Astrocyte (in vitro differentiated cells and primary cell): ENCODE data around the gene LACTB.

Experiments used
- EZH2 ChIP-seq: IDR thresholded peaks from 2 replicates; pipeline ENCODE4 v1.6.1; 2012; ENCODE audit warnings: mild to moderate bottlenecking, low read length, inconsistent platforms; ENCODE audit not compliant: insufficient read depth
- TF ChIP-seq, protein P1 (sequence below): IDR thresholded peaks from 2 replicates; pipeline ENCODE4 v1.5.1; 2011; ENCODE audit warnings: low read depth, mild to moderate bottlenecking, inconsistent platforms, low read length, moderate library complexity; ENCODE audit not compliant: insufficient read depth

DNA sequence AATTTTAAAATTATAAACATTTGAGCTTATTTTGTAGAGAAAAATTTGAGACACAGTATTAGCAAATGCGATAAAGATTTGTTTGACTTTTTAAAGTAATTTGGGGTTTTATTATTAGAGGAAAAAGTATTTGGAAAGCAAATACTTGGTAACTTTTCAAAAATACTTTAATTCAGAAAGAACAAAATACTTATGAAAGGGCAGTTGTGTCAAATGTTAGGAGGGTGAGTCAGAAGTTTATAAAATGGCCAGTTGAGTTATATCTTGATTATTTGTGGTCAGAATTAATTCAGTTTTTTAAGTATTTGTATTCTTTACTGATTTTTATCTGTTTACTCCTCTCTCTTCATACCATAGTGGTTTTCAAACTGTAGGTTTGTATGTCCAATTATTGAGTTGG, 12.1 kb downstream of the LACTB start:
- TF ChIP-seq, protein P1, sequence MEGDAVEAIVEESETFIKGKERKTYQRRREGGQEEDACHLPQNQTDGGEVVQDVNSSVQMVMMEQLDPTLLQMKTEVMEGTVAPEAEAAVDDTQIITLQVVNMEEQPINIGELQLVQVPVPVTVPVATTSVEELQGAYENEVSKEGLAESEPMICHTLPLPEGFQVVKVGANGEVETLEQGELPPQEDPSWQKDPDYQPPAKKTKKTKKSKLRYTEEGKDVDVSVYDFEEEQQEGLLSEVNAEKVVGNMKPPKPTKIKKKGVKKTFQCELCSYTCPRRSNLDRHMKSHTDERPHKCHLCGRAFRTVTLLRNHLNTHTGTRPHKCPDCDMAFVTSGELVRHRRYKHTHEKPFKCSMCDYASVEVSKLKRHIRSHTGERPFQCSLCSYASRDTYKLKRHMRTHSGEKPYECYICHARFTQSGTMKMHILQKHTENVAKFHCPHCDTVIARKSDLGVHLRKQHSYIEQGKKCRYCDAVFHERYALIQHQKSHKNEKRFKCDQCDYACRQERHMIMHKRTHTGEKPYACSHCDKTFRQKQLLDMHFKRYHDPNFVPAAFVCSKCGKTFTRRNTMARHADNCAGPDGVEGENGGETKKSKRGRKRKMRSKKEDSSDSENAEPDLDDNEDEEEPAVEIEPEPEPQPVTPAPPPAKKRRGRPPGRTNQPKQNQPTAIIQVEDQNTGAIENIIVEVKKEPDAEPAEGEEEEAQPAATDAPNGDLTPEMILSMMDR, result no peak
- TF ChIP-seq EZH2, result no peak
